OCI-LY7 (cell line): ENCODE results near the gene MAP2K2. TPM values are rescaled to one million over a fixed set of nuclear protein-coding genes. Genes with fewer than 3 reads are reported as not detected.
A peak's percentile ranks its signal among the peaks of the same experiment; 100 is the strongest.

Experiments
- BruUV-seq: library from RNA; stranded (reverse); fragments of 400-500 nt; replicated peaks from 2 replicates; lab custom pipeline; 2021; lab: Mats Ljungman, UMichigan
- CTCF ChIA-PET: fragments of 300-600 bp; sonication (Branson Sonifier 250); formaldehyde crosslinking; loops from one replicate; lab custom pipeline; 2022; ENCODE audit warnings: antibody characterized with exemption; ENCODE audit not compliant: unreplicated experiment; lab: Charles Lee
- POLR2A ChIA-PET: fragments of 300-600 bp; sonication (Branson Sonifier 250); formaldehyde crosslinking; loops from one replicate; lab custom pipeline; 2022; ENCODE audit warnings: antibody characterized with exemption; lab: Charles Lee
- DNase-seq: peaks from one replicate; pipeline ENCODE4 v3.0.0-alpha.2; 2015; ENCODE audit warnings: low spot score
- H2AFZ ChIP-seq: fragments of 200-600 bp; sonication (generic), shearing (Covaris generic); 2 replicates; pipeline ENCODE4 v1.6.1; 2014; ENCODE audit warnings: mild to moderate bottlenecking, antibody characterized with exemption, low read length, moderate library complexity
- H3K27ac ChIP-seq: fragments of 200-600 bp; sonication (generic); 2 replicates; pipeline ENCODE4 v1.5.1; 2014; ENCODE audit warnings: mixed run types, low read depth, mild to moderate bottlenecking, moderate library complexity, low read length, inconsistent platforms; ENCODE audit not compliant: poor library complexity, severe bottlenecking
- H3K36me3 ChIP-seq: fragments of 200-600 bp; sonication (generic); 2 replicates; pipeline ENCODE4 v1.6.1; 2014; ENCODE audit warnings: mild to moderate bottlenecking, antibody characterized with exemption, low read length, moderate library complexity, mixed read lengths; ENCODE audit not compliant: insufficient read depth
- H3K4me1 ChIP-seq: fragments of 200-600 bp; sonication (generic); 2 replicates; pipeline ENCODE4 v1.5.1; 2014; ENCODE audit warnings: mild to moderate bottlenecking, low read length; ENCODE audit not compliant: insufficient read depth, poor library complexity, severe bottlenecking
- H3K4me2 ChIP-seq: fragments of 200-600 bp; sonication (generic); 2 replicates; pipeline ENCODE4 v1.6.1; 2014; ENCODE audit warnings: mild to moderate bottlenecking, low read length
- H3K4me3 ChIP-seq: fragments of 200-600 bp; sonication (generic); 2 replicates; pipeline ENCODE4 v1.5.1; 2014; ENCODE audit warnings: mild to moderate bottlenecking, low read depth, low read length; ENCODE audit not compliant: poor library complexity, severe bottlenecking
- H3K79me2 ChIP-seq: fragments of 200-600 bp; sonication (generic); 2 replicates; pipeline ENCODE4 v1.6.1; 2016; ENCODE audit warnings: low read depth, mild to moderate bottlenecking, low read length, moderate library complexity, mixed read lengths; ENCODE audit not compliant: insufficient read depth
- H3K9me2 ChIP-seq: fragments of 200-600 bp; sonication (generic); 2 replicates; pipeline ENCODE4 v1.6.1; 2016; ENCODE audit warnings: mild to moderate bottlenecking, low read length, mixed read lengths; ENCODE audit not compliant: insufficient read depth
- H3K9me3 ChIP-seq: fragments of 200-600 bp; sonication (generic); 2 replicates; pipeline ENCODE4 v1.6.1; 2014; ENCODE audit warnings: mild to moderate bottlenecking, mixed run types, low read length, mixed read lengths
- H4K20me1 ChIP-seq: fragments of 200-600 bp; sonication (generic); 2 replicates; pipeline ENCODE4 v1.6.1; 2014; ENCODE audit warnings: mild to moderate bottlenecking, antibody characterized with exemption, low read length, moderate library complexity, mixed read lengths; ENCODE audit not compliant: insufficient read depth
- CTCF ChIP-seq: fragments of 200-600 bp; sonication (generic); conservative IDR thresholded peaks from 2 replicates; pipeline ENCODE4 v1.5.1; 2014; ENCODE audit warnings: mild to moderate bottlenecking, antibody characterized with exemption, low read length, moderate library complexity, mixed read lengths
- EZH2phosphoT487 ChIP-seq: fragments of 200-600 bp; sonication (generic); IDR thresholded peaks from 2 replicates; pipeline ENCODE4 v1.6.1; 2018; ENCODE audit warnings: low read depth, borderline replicate concordance, mild to moderate bottlenecking, mixed run types, antibody characterized with exemption, low read length, moderate library complexity, mixed read lengths
- intact Hi-C: fragments of 100-400 bp; cut with micrococcal nuclease; formaldehyde crosslinking; loops from one replicate; pipeline ENCODE4 v1.10.0; 2022; ENCODE audit not compliant: unreplicated experiment
- total RNA-seq, 2 experiments: library from RNA; depleted of rRNA in 1 of 2; stranded (reverse); fragments of >200 nt in 1 of 2; shearing (Covaris generic) in 1 of 2; gene quantifications; 2 replicates each; pipeline ENCODE4 v1.2.3, GENCODE V29; 2014 to 2022

MAP2K2 gene
- total RNA-seq, 2 experiments from 2014 or later = 105 to 116 TPM

- Histone ChIP-seq H3K27ac (peak overlapping the region; percentile 37), H3K79me2 (peaks cover 86% of the 10 kb centered on the region), H2AFZ (no peak overlapping the region), H3K9me3 (no peaks in the 10 kb centered on the region), H3K36me3 (peaks cover 75% of the 10 kb centered on the region), H3K4me2 (peak overlapping the region; percentile 73), H3K4me3 (peak overlapping the region; percentile 98), H4K20me1 (peaks cover 31% of the 10 kb centered on the region), H3K4me1 (peaks cover 46% of the 10 kb centered on the region), H3K9me2 (no peaks in the 10 kb centered on the region)
- ChIA-PET CTCF (no interaction called here), POLR2A (no interaction called here)
- intact Hi-C loops = no loop called here
- no TSS peak for BruUV-seq
- TF ChIP-seq EZH2phosphoT487 (no peak), CTCF (no peak)
- no peak for DNase-seq
These were observed 64.5 kb downstream of the MAP2K2 start for GRCh38 chr19:4059453-4059871.

GRCh38 chr19:4058693-4059452 lies 65.0 kb downstream of the MAP2K2 start:
- Histone ChIP-seq H3K9me3 (no peaks in the 10 kb centered on the region), H3K36me3 (peaks cover 75% of the 10 kb centered on the region), H3K4me1 (peaks cover 46% of the 10 kb centered on the region), H2AFZ (no peak overlapping the region), H3K9me2 (no peaks in the 10 kb centered on the region), H3K27ac (peak overlapping the region; percentile 37), H3K4me2 (peak overlapping the region; percentile 73; the same call in 1 of the 2 replicates), H3K79me2 (peaks cover 82% of the 10 kb centered on the region), H4K20me1 (peaks cover 25% of the 10 kb centered on the region), H3K4me3 (no peak overlapping the region)
- TF ChIP-seq CTCF (no peak), EZH2phosphoT487 (no peak)
- BruUV-seq = no TSS peak
- ChIA-PET POLR2A (no interaction called here), CTCF (interaction anchor here (0.7 kb wide), 1 partner anchor 296 kb away, joined by 3 read pairs; no protein-coding TSS in a partner anchor)
- intact Hi-C loops = no loop called here
- DNase-seq = no peak
